Measurements from ENCODE around the gene CDC25B.
A peak's percentile ranks its signal among the peaks of the same experiment; 100 is the strongest.

- TF ChIP-seq POLR2A (IDR thresholded peaks at IDR 0.05; ENCODE audit: extremely low read depth, insufficient read length) (no peak), CTCF (IDR thresholded peaks at IDR 0.05; ENCODE audit: low read depth, low read length) (peak; percentile 74), MYC (IDR thresholded peaks at IDR 0.05; ENCODE audit: low read depth, low read length) (peak; percentile 43; the same call in 1 of the 2 replicates), MAX (IDR thresholded peaks at IDR 0.05; ENCODE audit: low read depth, low read length) (peak; percentile 66; the same call in 1 of the 2 replicates)
These were observed 22.3 kb downstream of the CDC25B start for GRCh38 chr20:3818155-3819151.

All from NB4 (cell line).